ENCODE data around the gene TMEM61.

DNA sequence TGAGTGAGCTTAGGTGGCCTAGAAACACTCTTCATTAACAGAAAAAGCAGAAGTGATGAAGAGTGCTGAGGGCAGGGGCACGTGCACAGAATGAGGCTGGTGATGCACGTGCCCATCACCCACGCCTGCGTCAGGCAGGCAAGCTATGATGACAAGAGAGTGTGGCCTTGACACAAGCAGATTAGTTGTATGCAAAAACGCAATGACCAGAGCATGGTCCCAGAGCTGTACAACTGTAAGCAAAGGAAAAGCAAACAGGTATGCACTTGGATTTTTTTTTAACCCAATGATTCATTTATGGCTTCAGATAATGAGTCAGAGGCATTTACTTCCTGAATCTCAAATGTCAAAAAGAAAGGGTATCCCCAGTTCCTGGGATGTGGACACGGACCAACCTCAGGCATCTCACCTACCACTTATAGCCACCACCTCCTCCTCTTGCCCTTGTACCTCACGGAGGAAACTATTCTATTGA is 9.1 kb upstream of the TMEM61 start:
- TF ChIP-seq, protein P1, sequence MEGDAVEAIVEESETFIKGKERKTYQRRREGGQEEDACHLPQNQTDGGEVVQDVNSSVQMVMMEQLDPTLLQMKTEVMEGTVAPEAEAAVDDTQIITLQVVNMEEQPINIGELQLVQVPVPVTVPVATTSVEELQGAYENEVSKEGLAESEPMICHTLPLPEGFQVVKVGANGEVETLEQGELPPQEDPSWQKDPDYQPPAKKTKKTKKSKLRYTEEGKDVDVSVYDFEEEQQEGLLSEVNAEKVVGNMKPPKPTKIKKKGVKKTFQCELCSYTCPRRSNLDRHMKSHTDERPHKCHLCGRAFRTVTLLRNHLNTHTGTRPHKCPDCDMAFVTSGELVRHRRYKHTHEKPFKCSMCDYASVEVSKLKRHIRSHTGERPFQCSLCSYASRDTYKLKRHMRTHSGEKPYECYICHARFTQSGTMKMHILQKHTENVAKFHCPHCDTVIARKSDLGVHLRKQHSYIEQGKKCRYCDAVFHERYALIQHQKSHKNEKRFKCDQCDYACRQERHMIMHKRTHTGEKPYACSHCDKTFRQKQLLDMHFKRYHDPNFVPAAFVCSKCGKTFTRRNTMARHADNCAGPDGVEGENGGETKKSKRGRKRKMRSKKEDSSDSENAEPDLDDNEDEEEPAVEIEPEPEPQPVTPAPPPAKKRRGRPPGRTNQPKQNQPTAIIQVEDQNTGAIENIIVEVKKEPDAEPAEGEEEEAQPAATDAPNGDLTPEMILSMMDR (conservative IDR thresholded peaks at IDR 0.05 in 1 of 2, IDR thresholded peaks at IDR 0.05 in 1 of 2; ENCODE audit: low read depth in 1 of 2, low read length in 2 of 2): no peak
- no peak for TF ChIP-seq EZH2 (IDR thresholded peaks at IDR 0.05; ENCODE audit: low read length, missing control alignments)
